ENCODE measurements around the gene ZNF557.

ZNF557 gene

GRCh38 chr19:7076151-7076550 is 6.6 kb downstream of the ZNF557 start:
- DNase-seq, result no peak

- DNase-seq, result no peak
Observed at GRCh38 chr19:7078008-7078407, 8.5 kb downstream of the ZNF557 start.

GRCh38 chr19:7083076-7083956 is 13.8 kb downstream of the ZNF557 start:
- DNase-seq, result peak; percentile 48

GRCh38 chr19:7088999-7089398 is 19.5 kb downstream of the ZNF557 start:
- DNase-seq, result no peak

- no peak for DNase-seq
Observed at GRCh38 chr19:7098096-7098495, 28.6 kb downstream of the ZNF557 start.

- DNase-seq, result peak; percentile 98
Observed at GRCh38 chr19:7098701-7099596, 29.4 kb downstream of the ZNF557 start.

- no peak for DNase-seq
Observed at GRCh38 chr19:7099597-7099921, 30.1 kb downstream of the ZNF557 start.

- DNase-seq, result no peak
Observed at GRCh38 chr19:7101498-7102253, 32.2 kb downstream of the ZNF557 start.

GRCh38 chr19:7104747-7105447 is 35.4 kb downstream of the ZNF557 start:
- DNase-seq, result no peak

- no peak for DNase-seq
Observed at GRCh38 chr19:7106711-7107657, 37.5 kb downstream of the ZNF557 start.

- DNase-seq, result peak; percentile 18
Observed at GRCh38 chr19:7109678-7110289, 40.3 kb downstream of the ZNF557 start.

GRCh38 chr19:7112675-7113074 is 43.2 kb downstream of the ZNF557 start:
- DNase-seq, result no peak

GRCh38 chr19:7113233-7113632 is 43.7 kb downstream of the ZNF557 start:
- DNase-seq, result no peak

GRCh38 chr19:7115721-7116120 is 46.2 kb downstream of the ZNF557 start:
- no peak for DNase-seq

- DNase-seq, result no peak
Observed at GRCh38 chr19:7117248-7117647, 47.7 kb downstream of the ZNF557 start.

GRCh38 chr19:7119582-7119981 is 50.1 kb downstream of the ZNF557 start:
- no peak for DNase-seq

- DNase-seq, result no peak
Observed at GRCh38 chr19:7120499-7120898, 51.0 kb downstream of the ZNF557 start.

- DNase-seq, result no peak
Observed at GRCh38 chr19:7122701-7123100, 53.2 kb downstream of the ZNF557 start.

- DNase-seq, result no peak
Observed at GRCh38 chr19:7124782-7125181, 55.3 kb downstream of the ZNF557 start.

- no peak for DNase-seq
Observed at GRCh38 chr19:7125221-7125620, 55.7 kb downstream of the ZNF557 start.

GRCh38 chr19:7126132-7126531 is 56.6 kb downstream of the ZNF557 start:
- DNase-seq, result no peak
